Measurements from ENCODE around the gene B3GALT6.
"Not testable (repeated sequence)": the region's sequence is repeated elsewhere in the genome, so short reads cannot be mapped to it uniquely, and the experiment has no call there.

Gene B3GALT6

GRCh38 chr1:1243266-1243660 lies 11.2 kb downstream of the B3GALT6 start:
- no peak for DNase-seq (ENCODE audit: low spot score)
- no peak for FAIRE-seq

- no peak for DNase-seq (ENCODE audit: low spot score)
- FAIRE-seq, result no peak
Measured at GRCh38 chr1:1243807-1244191, 11.8 kb downstream of the B3GALT6 start.

GRCh38 chr1:1244192-1244811 lies 12.3 kb downstream of the B3GALT6 start:
- FAIRE-seq, result no peak
- DNase-seq (ENCODE audit: low spot score), result no peak

GRCh38 chr1:1245178-1245816 lies 13.3 kb downstream of the B3GALT6 start:
- FAIRE-seq (no peak), DNase-seq (ENCODE audit: low spot score) (no peak)

- FAIRE-seq (no peak), DNase-seq (ENCODE audit: low spot score) (no peak)
Measured at GRCh38 chr1:1245817-1246576, 14.0 kb downstream of the B3GALT6 start.

GRCh38 chr1:1246577-1247340 lies 14.7 kb downstream of the B3GALT6 start, which contains the start of gene C1QTNF12:
C1QTNF12 (minus strand) TSS chr1:1246722; CDS start chr1:1246690, 32 bp downstream.
- DNase-seq (ENCODE audit: low spot score) (no peak), FAIRE-seq (no peak)

- FAIRE-seq (no peak), DNase-seq (ENCODE audit: low spot score) (no peak)
Measured at GRCh38 chr1:1247341-1247913, 15.4 kb downstream of the B3GALT6 start.

- not testable (repeated sequence) for DNase-seq (ENCODE audit: low spot score); FAIRE-seq
Measured at GRCh38 chr1:1248009-1248913, 16.2 kb downstream of the B3GALT6 start.

- DNase-seq (ENCODE audit: low spot score) (no peak), FAIRE-seq (no peak)
Measured at GRCh38 chr1:1250786-1251284, 18.8 kb downstream of the B3GALT6 start.

- FAIRE-seq, result no peak
- DNase-seq (ENCODE audit: low spot score), result no peak
Measured at GRCh38 chr1:1253314-1253713, 21.3 kb downstream of the B3GALT6 start.

- DNase-seq (ENCODE audit: low spot score) (no peak), FAIRE-seq (no peak)
Measured at GRCh38 chr1:1253972-1254666, 22.1 kb downstream of the B3GALT6 start.

- FAIRE-seq (no peak), DNase-seq (ENCODE audit: low spot score) (no peak)
Measured at GRCh38 chr1:1254667-1254998, 22.6 kb downstream of the B3GALT6 start.

GRCh38 chr1:1255078-1255477 lies 23.0 kb downstream of the B3GALT6 start:
- DNase-seq (ENCODE audit: low spot score) (no peak), FAIRE-seq (no peak)

GRCh38 chr1:1255611-1256010 lies 23.6 kb downstream of the B3GALT6 start:
- no peak for FAIRE-seq
- no peak for DNase-seq (ENCODE audit: low spot score)

- DNase-seq (ENCODE audit: low spot score) (no peak), FAIRE-seq (no peak)
Measured at GRCh38 chr1:1256956-1257871, 25.2 kb downstream of the B3GALT6 start.

GRCh38 chr1:1259119-1259488 lies 27.1 kb downstream of the B3GALT6 start:
- no peak for DNase-seq (ENCODE audit: low spot score)
- no peak for FAIRE-seq

GRCh38 chr1:1259540-1259939 lies 27.5 kb downstream of the B3GALT6 start:
- FAIRE-seq (no peak), DNase-seq (ENCODE audit: low spot score) (no peak)

- no peak for FAIRE-seq
- DNase-seq (ENCODE audit: low spot score), result no peak
Measured at GRCh38 chr1:1259951-1260600, 28.0 kb downstream of the B3GALT6 start.
